Heart right ventricle (tissue), 16 donors: ENCODE data around the gene MSLN. TPM values are rescaled to one million over a fixed set of nuclear protein-coding genes. Genes with fewer than 3 reads are reported as not detected.

ENCODE experiments used
- ATAC-seq, 8 donors: fragments of 200-7000 bp; cut with Tn5 transposase; one replicate each; pipeline ENCODE4 v1.9.1; 2020; ENCODE audit warnings: mild to moderate bottlenecking in 8 of 8, moderate library complexity in 8 of 8, moderate number of reproducible peaks in 1 of 8
- DNase-seq, 2 donors: peaks; one replicate each; pipeline ENCODE4 v3.0.0-alpha.2; 2020
- H3K27ac ChIP-seq, 10 donors: fragments of 200-600 bp; sonication (generic) in 2 of 10; one replicate each; pipeline versions ENCODE4 v1.5.0 to v1.8.0; 2020 to 2022; ENCODE audit warnings: mild to moderate bottlenecking in 3 of 10
- H3K27me3 ChIP-seq, 7 donors: fragments of 200-600 bp; one replicate each; pipeline ENCODE4 v1.8.0; 2021 to 2022; ENCODE audit warnings: mild to moderate bottlenecking in 2 of 7
- H3K36me3 ChIP-seq, 9 donors: fragments of 200-600 bp; sonication (generic) in 1 of 9; one replicate each; pipeline versions ENCODE4 v1.5.0 to v1.8.0; 2020 to 2022; ENCODE audit warnings: mild to moderate bottlenecking in 2 of 9
- H3K4me1 ChIP-seq, 9 donors: fragments of 200-600 bp; sonication (generic) in 1 of 9; one replicate each; pipeline versions ENCODE4 v1.5.0 to v1.8.0; 2020 to 2022; ENCODE audit warnings: mild to moderate bottlenecking in 4 of 9
- H3K4me3 ChIP-seq, 10 donors: fragments of 200-600 bp; sonication (generic) in 2 of 10; one replicate each; pipeline versions ENCODE4 v1.5.0 to v1.8.0; 2020 to 2022; ENCODE audit warnings: mild to moderate bottlenecking in 7 of 10, moderate library complexity in 2 of 10
- H3K9me3 ChIP-seq, 11 donors: fragments of 200-600 bp in 10 of 11; sonication (generic) in 2 of 11; one replicate each; pipeline versions ENCODE4 v1.5.0 to v1.8.0; 2013 to 2022; ENCODE audit warnings: mild to moderate bottlenecking in 2 of 11, control low read depth in 1 of 11, moderate library complexity in 1 of 11
- CTCF ChIP-seq, 9 donors: fragments of 200-600 bp; sonication (generic) in 2 of 9; IDR thresholded peaks; one replicate each; pipeline versions ENCODE4 v1.5.0 to v1.8.0; 2021 to 2022; ENCODE audit warnings: antibody characterized with exemption in 9 of 9, mild to moderate bottlenecking in 5 of 9, moderate library complexity in 1 of 9
- WGBS, 2 donors: extraction: QIAGEN DNeasy Blood & Tissue Kit; methylation state at CpG; one replicate each; pipeline ENCODE4 v1.1.7; 2013; ENCODE audit warnings: inconsistent platforms in 1 of 2; 5-methylcytosine and 5-hydroxymethylcytosine counted together
- intact Hi-C, 10 donors: fragments of 100-400 bp; cut with DNase I; formaldehyde crosslinking; loops; one replicate each; pipeline versions ENCODE4 v1.11.1 to v1.14.2; 2022
- polyA plus RNA-seq, 2 donors: library from polyadenylated mRNA; stranded (reverse); fragments of 200-250 nt; gene quantifications; one replicate each; pipeline ENCODE4 v1.2.3, GENCODE V29; 2013
- total RNA-seq, 10 donors: library from RNA; stranded (reverse); fragmentation: NEBNext Ultra II Directional in 3 of 10; extraction: Animal tissue kit (Norgen Biotek cat#: 25700) in 3 of 10; gene quantifications; one replicate each; pipeline versions ENCODE4 v1.2.1 to v1.2.4, GENCODE V29; 2021 to 2023
- donor health status: Arrhythmogenic right ventricular cardiomyopathy.
- donor health status: ischemic (EF 13 %, LVEDD 7.1; RV severe dilation, severe dysfunction).
- donor health status: healthy with polysubstance abuse.
- donor health status: DM: no; HTN: yes; CAD: no.
- donor health status: DM: no; HTN: no; CAD: no.
- donor health status: ischemic (EF 25% LVEDD 6.9; RV normal size, moderate dysfunction).
- donor health status: ischemic (EF 25% LVEDD 5.7; RV mildly dilated, moderate dysfunction).
- donor health status: healthy.
- donor health status: DM: yes; HTN: yes; CAD: no.
- donor health status: Ischemic cardiomyopathy.
- donor health status: ischemic (EF 35%, LVEDD 5.7; RV mildly dilated, moderate dysfunction).
- donor health status: nonischemic (EF 11% LVEDD 7.7; RV severe dilation, severe dysfunction).
- donor health status: DM: yes; HTN: yes; CAD: no.
- donor health status: PGD.
- donor health status: ischemic (EF 29% LVEDD 5.4; RV normal size, mild dysfunction).
- donor health status: nonischemic (EF 23%, LVEDD 6.1; RV moderate dilation, normal function).

MSLN gene
- total and polyA plus RNA-seq, 12 donors = 0.09 to 4.0 (median 0.28) TPM; not detected in 8

- no peaks in the 10 kb centered on the region for H3K9me3 ChIP-seq
- no peak for TF ChIP-seq CTCF (IDR thresholded peaks at IDR 0.05)
- no peak overlapping the region for H3K27ac ChIP-seq
- WGBS, 2 donors = 78 to 83% methylated on average over 34 of the region's 34 CpGs
- no peak for ATAC-seq
- no peak for DNase-seq
- peaks cover 0 to 10% (median 0%) of the 10 kb centered on the region in 9 donors for H3K4me1 ChIP-seq
- H3K4me3 ChIP-seq = no peak overlapping the region
- no peaks in the 10 kb centered on the region for H3K36me3 ChIP-seq
- intact Hi-C loops = no loop called here
- H3K27me3 ChIP-seq = peaks cover 6 to 39% (median 11%) of the 10 kb centered on the region in 7 donors
Measured at GRCh38 chr16:759110-759910, 1.2 kb upstream of the MSLN start.

GRCh38 chr16:760065-760464, 469 bp upstream of the MSLN start:
- H3K36me3 ChIP-seq = no peaks in the 10 kb centered on the region

GRCh38 chr16:761625-762513, 1.3 kb downstream of the MSLN start:
- DNase-seq = no peak
- Histone ChIP-seq H3K36me3 (no peaks in the 10 kb centered on the region), H3K27me3 (peaks cover 6 to 36% (median 10%) of the 10 kb centered on the region in 7 donors), H3K4me1 (peaks cover 0 to 7% (median 0%) of the 10 kb centered on the region in 9 donors), H3K27ac (no peak overlapping the region), H3K9me3 (no peaks in the 10 kb centered on the region), H3K4me3 (no peak overlapping the region)
- 64 to 68% methylated on average over 22 of the region's 22 CpGs for WGBS, 2 donors
- TF ChIP-seq CTCF (IDR thresholded peaks at IDR 0.05) = no peak
- intact Hi-C loops = no loop called here
- ATAC-seq = no peak

More at GRCh38 chr16:760065-760464, 469 bp upstream of the MSLN start:
- Histone ChIP-seq H3K27me3 (peaks cover 6 to 39% (median 10%) of the 10 kb centered on the region in 7 donors), H3K4me3 (no peak overlapping the region), H3K9me3 (no peaks in the 10 kb centered on the region), H3K27ac (no peak overlapping the region), H3K4me1 (peaks cover 0 to 7% (median 0%) of the 10 kb centered on the region in 9 donors)
- WGBS, 2 donors = 65 to 70% methylated on average over 13 to 15 of the region's 15 CpGs
- intact Hi-C loops = no loop called here
- ATAC-seq = no peak
- no peak for DNase-seq
- no peak for TF ChIP-seq CTCF (IDR thresholded peaks at IDR 0.05)

GRCh38 chr16:762595-763268, 2.2 kb downstream of the MSLN start:
- Histone ChIP-seq H3K4me1 (peaks cover 0 to 3% (median 0%) of the 10 kb centered on the region in 9 donors), H3K9me3 (no peaks in the 10 kb centered on the region), H3K36me3 (no peaks in the 10 kb centered on the region), H3K4me3 (no peak overlapping the region), H3K27me3 (peaks cover 6 to 36% (median 10%) of the 10 kb centered on the region in 7 donors), H3K27ac (no peak overlapping the region)
- no peak for ATAC-seq
- no peak for DNase-seq
- intact Hi-C loops = no loop called here
- WGBS, 2 donors = 71 to 74% methylated on average over 17 of the region's 17 CpGs
- no peak for TF ChIP-seq CTCF (IDR thresholded peaks at IDR 0.05)
